ENCODE measurements around the gene ATR. TPM values are rescaled to one million over a fixed set of nuclear protein-coding genes. Genes with fewer than 3 reads are reported as not detected.

ATR gene
- total RNA-seq, 1 experiment from 2014 or later, result 24.7 TPM

GRCh38 chr3:142509079-142509478 lies 69.5 kb downstream of the ATR start:
- Histone ChIP-seq H2AFZ (ENCODE audit: low read depth, low read length, poor library complexity, severe bottlenecking) (no peak overlapping the region), H3K9me2 (ENCODE audit: insufficient read depth) (no peaks in the 10 kb centered on the region), H3K9me3 (ENCODE audit: control insufficient read depth in 1 of 2, insufficient read depth in 1 of 2, low read depth in 1 of 2, low read length in 2 of 2) (no peaks in the 10 kb centered on the region), H3K4me2 (ENCODE audit: low read length) (no peak overlapping the region), H3K79me2 (ENCODE audit: insufficient read depth, low read length) (no peaks in the 10 kb centered on the region), H3K27me3 (ENCODE audit: insufficient read depth, low read length) (no peaks in the 10 kb centered on the region), H3K4me3 (replicated peaks in 1 of 2; ENCODE audit: low read depth in 1 of 2, low read length in 2 of 2) (no peak overlapping the region), H3K9ac (ENCODE audit: low read length) (no peak overlapping the region), H4K20me1 (ENCODE audit: insufficient read depth) (0 out of 2 replicates have a peak, but pooled peaks cover 3% of the 10 kb centered on the region), H3K36me3 (ENCODE audit: control insufficient read depth in 1 of 2, insufficient read depth in 2 of 2, low read length in 2 of 2) (peaks cover 7 to 8% of the 10 kb centered on the region in 2 experiments; a peak in 2 of 4 replicates), H3K4me1 (ENCODE audit: control insufficient read depth in 1 of 2, insufficient read depth in 2 of 2, low read length in 2 of 2) (no peaks in the 10 kb centered on the region), H3K27ac (ENCODE audit: low read depth, low read length) (no peak overlapping the region)
- ChIA-PET POLR2A (no interaction called here), RAD21 (ENCODE audit: low non-redundant PET in 1 of 2, low total read pairs in 2 of 2, uncharacterized antibody in 2 of 2, unreplicated experiment in 2 of 2) (no interaction called here), CTCF (no interaction called here)
- DNase-seq (ENCODE audit: low read depth, low spot score) (no peak), ATAC-seq (no peak)
- intact Hi-C loops (cut with micrococcal nuclease), result no loop called here
- BruUV-seq (replicated peaks), result no TSS peak
- no peak for TF ChIP-seq SP1 (IDR thresholded peaks at IDR 0.05; ENCODE audit: low read depth)
- no peak for TF ChIP-seq ZBTB33 (IDR thresholded peaks at IDR 0.05; ENCODE audit: extremely low read depth, insufficient replicate concordance, low read length)
- no peak for TF ChIP-seq FOSL1 (IDR thresholded peaks at IDR 0.05; ENCODE audit: low read depth)
- TF ChIP-seq YY1 (IDR thresholded peaks at IDR 0.05; ENCODE audit: extremely low read depth, insufficient replicate concordance, low read depth, low read length), result no peak
- TF ChIP-seq POLR2AphosphoS5 (IDR thresholded peaks at IDR 0.05; ENCODE audit: low read depth, low read length), result no peak
- no peak for TF ChIP-seq ZNF274 (IDR thresholded peaks at IDR 0.05; ENCODE audit: low read depth, low read length)
- no peak for TF ChIP-seq EGR1 (IDR thresholded peaks at IDR 0.05; ENCODE audit: low read depth)
- no peak for TF ChIP-seq ATF3 (IDR thresholded peaks at IDR 0.05)
- no peak for TF ChIP-seq ZFX (IDR thresholded peaks at IDR 0.05)
- TF ChIP-seq CBX3 (IDR thresholded peaks at IDR 0.05; ENCODE audit: low read depth), result no peak
- TF ChIP-seq SRF (IDR thresholded peaks at IDR 0.05; ENCODE audit: low read depth), result no peak
- no peak for TF ChIP-seq EZH2 (IDR thresholded peaks at IDR 0.05)
- no peak for TF ChIP-seq ELF1 (IDR thresholded peaks at IDR 0.05; ENCODE audit: borderline replicate concordance, low read depth)
- TF ChIP-seq, protein P1, sequence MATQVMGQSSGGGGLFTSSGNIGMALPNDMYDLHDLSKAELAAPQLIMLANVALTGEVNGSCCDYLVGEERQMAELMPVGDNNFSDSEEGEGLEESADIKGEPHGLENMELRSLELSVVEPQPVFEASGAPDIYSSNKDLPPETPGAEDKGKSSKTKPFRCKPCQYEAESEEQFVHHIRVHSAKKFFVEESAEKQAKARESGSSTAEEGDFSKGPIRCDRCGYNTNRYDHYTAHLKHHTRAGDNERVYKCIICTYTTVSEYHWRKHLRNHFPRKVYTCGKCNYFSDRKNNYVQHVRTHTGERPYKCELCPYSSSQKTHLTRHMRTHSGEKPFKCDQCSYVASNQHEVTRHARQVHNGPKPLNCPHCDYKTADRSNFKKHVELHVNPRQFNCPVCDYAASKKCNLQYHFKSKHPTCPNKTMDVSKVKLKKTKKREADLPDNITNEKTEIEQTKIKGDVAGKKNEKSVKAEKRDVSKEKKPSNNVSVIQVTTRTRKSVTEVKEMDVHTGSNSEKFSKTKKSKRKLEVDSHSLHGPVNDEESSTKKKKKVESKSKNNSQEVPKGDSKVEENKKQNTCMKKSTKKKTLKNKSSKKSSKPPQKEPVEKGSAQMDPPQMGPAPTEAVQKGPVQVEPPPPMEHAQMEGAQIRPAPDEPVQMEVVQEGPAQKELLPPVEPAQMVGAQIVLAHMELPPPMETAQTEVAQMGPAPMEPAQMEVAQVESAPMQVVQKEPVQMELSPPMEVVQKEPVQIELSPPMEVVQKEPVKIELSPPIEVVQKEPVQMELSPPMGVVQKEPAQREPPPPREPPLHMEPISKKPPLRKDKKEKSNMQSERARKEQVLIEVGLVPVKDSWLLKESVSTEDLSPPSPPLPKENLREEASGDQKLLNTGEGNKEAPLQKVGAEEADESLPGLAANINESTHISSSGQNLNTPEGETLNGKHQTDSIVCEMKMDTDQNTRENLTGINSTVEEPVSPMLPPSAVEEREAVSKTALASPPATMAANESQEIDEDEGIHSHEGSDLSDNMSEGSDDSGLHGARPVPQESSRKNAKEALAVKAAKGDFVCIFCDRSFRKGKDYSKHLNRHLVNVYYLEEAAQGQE (IDR thresholded peaks at IDR 0.05; ENCODE audit: low read depth), result no peak
- no peak for TF ChIP-seq MAX (IDR thresholded peaks at IDR 0.05)
- TF ChIP-seq POLR2A (IDR thresholded peaks at IDR 0.05; ENCODE audit: borderline replicate concordance, extremely low read depth, insufficient read depth, insufficient read length), result no peak
- TF ChIP-seq CTCF (IDR thresholded peaks at IDR 0.05 in 2 of 3, conservative IDR thresholded peaks at IDR 0.05 in 1 of 3; ENCODE audit: borderline replicate concordance in 1 of 3, insufficient read depth in 1 of 3, low read depth in 2 of 3, low read length in 2 of 3), result no peak
- no peak for TF ChIP-seq TCF7L2 (IDR thresholded peaks at IDR 0.05; ENCODE audit: borderline replicate concordance, extremely low read depth, insufficient read depth, insufficient read length)
- no peak for TF ChIP-seq SIN3A (IDR thresholded peaks at IDR 0.05; ENCODE audit: low read depth)
- no peak for TF ChIP-seq JUND (IDR thresholded peaks at IDR 0.05)

Data from HCT116 (cell line).